Lower leg skin (tissue), 3 donors: ENCODE results near the gene DRD1.

Experiments used
- POLR2A ChIP-seq, 2 donors: fragments of 450-650 bp; IDR thresholded peaks; one replicate each; pipeline ENCODE4 v1.6.1; 2016 to 2017; ENCODE audit warnings: antibody characterized with exemption in 2 of 2, mild to moderate bottlenecking in 1 of 2, moderate library complexity in 1 of 2
- TF ChIP-seq, protein P1 (sequence below), 3 donors: fragments of 450-650 bp; IDR thresholded peaks; one replicate each; pipeline ENCODE4 v1.5.1; 2016; ENCODE audit warnings: antibody characterized with exemption in 3 of 3, mild to moderate bottlenecking in 3 of 3, moderate library complexity in 2 of 3

DNA sequence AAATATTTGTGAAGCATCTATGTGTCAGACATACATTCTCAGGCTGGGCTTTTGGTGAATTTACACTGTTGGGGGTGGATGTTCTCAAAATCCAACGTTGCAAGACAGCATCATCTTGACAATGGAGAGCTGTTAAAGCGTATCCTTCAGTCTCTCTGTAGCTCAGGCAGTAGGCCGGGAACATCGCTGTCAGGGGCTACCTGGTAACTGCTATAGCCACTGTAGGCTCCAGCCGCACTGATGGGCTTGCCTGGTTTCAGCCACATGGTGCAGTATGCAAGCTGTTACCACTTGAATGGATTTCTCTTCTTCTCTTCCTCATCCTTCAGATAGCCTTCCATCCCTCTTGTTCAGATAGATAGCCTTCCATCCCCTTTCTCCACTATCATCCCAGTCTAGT lies 51.7 kb downstream of the DRD1 start:
- TF ChIP-seq, protein P1, sequence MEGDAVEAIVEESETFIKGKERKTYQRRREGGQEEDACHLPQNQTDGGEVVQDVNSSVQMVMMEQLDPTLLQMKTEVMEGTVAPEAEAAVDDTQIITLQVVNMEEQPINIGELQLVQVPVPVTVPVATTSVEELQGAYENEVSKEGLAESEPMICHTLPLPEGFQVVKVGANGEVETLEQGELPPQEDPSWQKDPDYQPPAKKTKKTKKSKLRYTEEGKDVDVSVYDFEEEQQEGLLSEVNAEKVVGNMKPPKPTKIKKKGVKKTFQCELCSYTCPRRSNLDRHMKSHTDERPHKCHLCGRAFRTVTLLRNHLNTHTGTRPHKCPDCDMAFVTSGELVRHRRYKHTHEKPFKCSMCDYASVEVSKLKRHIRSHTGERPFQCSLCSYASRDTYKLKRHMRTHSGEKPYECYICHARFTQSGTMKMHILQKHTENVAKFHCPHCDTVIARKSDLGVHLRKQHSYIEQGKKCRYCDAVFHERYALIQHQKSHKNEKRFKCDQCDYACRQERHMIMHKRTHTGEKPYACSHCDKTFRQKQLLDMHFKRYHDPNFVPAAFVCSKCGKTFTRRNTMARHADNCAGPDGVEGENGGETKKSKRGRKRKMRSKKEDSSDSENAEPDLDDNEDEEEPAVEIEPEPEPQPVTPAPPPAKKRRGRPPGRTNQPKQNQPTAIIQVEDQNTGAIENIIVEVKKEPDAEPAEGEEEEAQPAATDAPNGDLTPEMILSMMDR (IDR thresholded peaks at IDR 0.05), result no peak
- TF ChIP-seq POLR2A (IDR thresholded peaks at IDR 0.05), result no peak
